PFSK-1 (cell line): ENCODE results near the gene ZNF284.

Experiments used
- FOXP2 ChIP-seq: optimal IDR thresholded peaks from 2 replicates; pipeline ENCODE3; 2011; ENCODE audit warnings: borderline replicate concordance, control low read depth, inconsistent platforms; ENCODE audit not compliant: insufficient read depth; ENCODE audit errors: extremely low read length, extremely low read depth

The ZNF284 gene

DNA sequence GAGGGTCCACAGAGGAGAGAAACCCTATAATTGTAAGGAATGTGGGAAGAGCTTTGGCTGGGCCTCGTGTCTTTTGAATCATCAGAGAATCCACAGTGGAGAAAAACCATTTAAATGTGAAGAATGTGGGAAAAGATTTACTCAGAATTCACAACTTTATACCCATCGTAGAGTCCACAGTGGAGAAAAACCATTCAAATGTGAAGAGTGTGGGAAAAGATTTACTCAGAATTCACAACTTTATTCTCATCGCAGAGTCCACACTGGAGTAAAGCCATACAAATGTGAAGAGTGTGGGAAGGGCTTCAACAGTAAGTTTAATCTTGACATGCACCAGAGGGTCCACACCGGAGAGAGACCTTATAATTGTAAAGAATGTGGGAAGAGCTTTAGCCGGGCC, 60.0 kb downstream of the ZNF284 start:
- TF ChIP-seq FOXP2 = no peak
